HEK293 (cell line): ENCODE measurements around the gene GCH1.

Source experiments
- BCL11A ChIP-seq: fragments of 450-650 bp; formaldehyde crosslinking; IDR thresholded peaks from 2 replicates; pipeline ENCODE4 v1.5.1; 2016; ENCODE audit warnings: low read depth, missing biosample characterization, missing genetic modification characterization
- GLI4 ChIP-seq: fragments of 450-650 bp; formaldehyde crosslinking; IDR thresholded peaks from 2 replicates; pipeline ENCODE4 v1.5.1; 2016; ENCODE audit warnings: missing biosample characterization, missing genetic modification characterization
- GLIS2 ChIP-seq: fragments of 450-650 bp; formaldehyde crosslinking; IDR thresholded peaks from 2 replicates; pipeline ENCODE4 v1.5.1; 2016; ENCODE audit warnings: missing biosample characterization, missing genetic modification characterization
- YY2 ChIP-seq: fragments of 450-650 bp; formaldehyde crosslinking; IDR thresholded peaks from 2 replicates; pipeline ENCODE4 v1.5.1; 2016; ENCODE audit warnings: missing biosample characterization, missing genetic modification characterization
- ZFHX2 ChIP-seq: fragments of 450-650 bp; formaldehyde crosslinking; conservative IDR thresholded peaks from 2 replicates; pipeline ENCODE4 v1.5.1; 2016; ENCODE audit warnings: missing biosample characterization, missing genetic modification characterization
- ZFP37 ChIP-seq: fragments of 450-650 bp; formaldehyde crosslinking; IDR thresholded peaks from 2 replicates; pipeline ENCODE4 v1.5.1; 2016; ENCODE audit warnings: missing biosample characterization, missing genetic modification characterization
- ZNF112 ChIP-seq: fragments of 450-650 bp; formaldehyde crosslinking; IDR thresholded peaks from 2 replicates; pipeline ENCODE4 v1.5.0; 2017; ENCODE audit warnings: missing biosample characterization, missing genetic modification characterization
- ZNF157 ChIP-seq: fragments of 450-650 bp; formaldehyde crosslinking; IDR thresholded peaks from 2 replicates; pipeline ENCODE4 v1.5.1; 2016; ENCODE audit warnings: missing biosample characterization, missing genetic modification characterization
- ZNF292 ChIP-seq: fragments of 450-650 bp; formaldehyde crosslinking; IDR thresholded peaks from 2 replicates; pipeline ENCODE4 v1.5.1; 2016; ENCODE audit warnings: low read depth, missing biosample characterization, missing genetic modification characterization, borderline replicate concordance
- ZNF423 ChIP-seq: fragments of 450-650 bp; formaldehyde crosslinking; IDR thresholded peaks from 2 replicates; pipeline ENCODE4 v1.5.1; 2016; ENCODE audit warnings: missing biosample characterization, missing genetic modification characterization
- ZNF521 ChIP-seq: fragments of 450-650 bp; formaldehyde crosslinking; IDR thresholded peaks from 2 replicates; pipeline ENCODE4 v1.5.1; 2017; ENCODE audit warnings: missing biosample characterization, mild to moderate bottlenecking, missing genetic modification characterization
- ZNF529 ChIP-seq: fragments of 450-650 bp; formaldehyde crosslinking; IDR thresholded peaks from 2 replicates; pipeline ENCODE4 v1.5.1; 2017; ENCODE audit warnings: missing genetic modification characterization, missing biosample characterization; ENCODE audit not compliant: insufficient replicate concordance
- ZNF560 ChIP-seq: fragments of 450-650 bp; formaldehyde crosslinking; IDR thresholded peaks from 2 replicates; pipeline ENCODE4 v1.5.1; 2017; ENCODE audit warnings: missing biosample characterization, missing genetic modification characterization, borderline replicate concordance
- ZNF624 ChIP-seq: fragments of 450-650 bp; formaldehyde crosslinking; IDR thresholded peaks from 2 replicates; pipeline ENCODE4 v1.5.1; 2017; ENCODE audit warnings: missing biosample characterization, missing genetic modification characterization
- ZNF658 ChIP-seq: fragments of 450-650 bp; formaldehyde crosslinking; IDR thresholded peaks from 2 replicates; pipeline ENCODE4; 2016; ENCODE audit warnings: missing biosample characterization, missing genetic modification characterization
- ZNF670 ChIP-seq: fragments of 450-650 bp; formaldehyde crosslinking; IDR thresholded peaks from 2 replicates; pipeline ENCODE4 v1.5.1; 2016; ENCODE audit warnings: missing biosample characterization, missing genetic modification characterization, low read depth
- ZXDB ChIP-seq: fragments of 450-650 bp; formaldehyde crosslinking; IDR thresholded peaks from 2 replicates; pipeline ENCODE4 v1.5.1; 2016; ENCODE audit warnings: missing biosample characterization, missing genetic modification characterization
- TF ChIP-seq, protein P1 (sequence below): fragments of 450-650 bp; formaldehyde crosslinking; IDR thresholded peaks from 2 replicates; pipeline ENCODE4 v1.5.1; 2016; ENCODE audit warnings: missing biosample characterization, missing genetic modification characterization
- TF ChIP-seq, protein P2 (sequence below): fragments of 450-650 bp; formaldehyde crosslinking; IDR thresholded peaks from 2 replicates; pipeline ENCODE4 v1.5.1; 2016; ENCODE audit warnings: missing biosample characterization, missing genetic modification characterization
- TF ChIP-seq, protein P3 (sequence below): fragments of 450-650 bp; formaldehyde crosslinking; conservative IDR thresholded peaks from 2 replicates; pipeline ENCODE4 v1.5.1; 2016; ENCODE audit warnings: low read depth, missing biosample characterization, missing genetic modification characterization

Gene GCH1

DNA sequence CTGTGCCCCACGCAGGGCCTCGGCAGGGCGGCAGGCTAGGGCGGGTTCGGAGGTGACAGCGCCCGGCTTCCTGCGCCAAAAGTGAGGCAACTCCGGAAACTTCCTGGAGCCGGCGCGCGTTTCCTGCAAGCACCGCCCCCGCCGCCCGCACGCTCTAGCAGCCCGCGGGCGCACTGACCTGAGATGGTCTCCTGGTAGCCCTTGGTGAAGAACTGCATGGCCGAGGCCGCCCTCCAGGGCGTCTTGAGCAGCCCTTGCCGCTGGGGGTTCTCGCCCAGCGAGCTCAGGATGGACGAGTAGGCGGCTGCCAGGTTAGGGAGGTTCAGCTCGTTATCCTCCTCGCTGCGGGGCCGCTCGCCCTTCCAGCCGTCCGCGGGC lies 494 bp downstream of the GCH1 start (continued):
- TF ChIP-seq ZNF529 (no peak), ZNF157 (tag by site-specific recombination) (no peak), ZNF658 (tag by site-specific recombination) (no peak), ZNF670 (tag by site-specific recombination) (no peak), ZNF112 (tag by site-specific recombination) (no peak), YY2 (tag by site-specific recombination) (no peak), ZNF521 (tag by site-specific recombination) (no peak), ZNF624 (no peak), ZXDB (tag by site-specific recombination) (0 out of 2 replicates have a peak, but pooled peaks have one; percentile 23), GLI4 (tag by site-specific recombination) (no peak), ZFP37 (tag by site-specific recombination) (no peak), ZNF423 (no peak; the same call in none of the 2 replicates), BCL11A (tag by site-specific recombination) (no peak), ZNF560 (tag by site-specific recombination) (no peak), ZNF292 (tag by site-specific recombination) (no peak), GLIS2 (tag by site-specific recombination) (0 out of 2 replicates have a peak, but pooled peaks have one; percentile 3), ZFHX2 (peak; percentile 83)
- TF ChIP-seq, protein P1, sequence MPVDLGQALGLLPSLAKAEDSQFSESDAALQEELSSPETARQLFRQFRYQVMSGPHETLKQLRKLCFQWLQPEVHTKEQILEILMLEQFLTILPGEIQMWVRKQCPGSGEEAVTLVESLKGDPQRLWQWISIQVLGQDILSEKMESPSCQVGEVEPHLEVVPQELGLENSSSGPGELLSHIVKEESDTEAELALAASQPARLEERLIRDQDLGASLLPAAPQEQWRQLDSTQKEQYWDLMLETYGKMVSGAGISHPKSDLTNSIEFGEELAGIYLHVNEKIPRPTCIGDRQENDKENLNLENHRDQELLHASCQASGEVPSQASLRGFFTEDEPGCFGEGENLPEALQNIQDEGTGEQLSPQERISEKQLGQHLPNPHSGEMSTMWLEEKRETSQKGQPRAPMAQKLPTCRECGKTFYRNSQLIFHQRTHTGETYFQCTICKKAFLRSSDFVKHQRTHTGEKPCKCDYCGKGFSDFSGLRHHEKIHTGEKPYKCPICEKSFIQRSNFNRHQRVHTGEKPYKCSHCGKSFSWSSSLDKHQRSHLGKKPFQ (tag by site-specific recombination): no peak
- TF ChIP-seq, protein P2, sequence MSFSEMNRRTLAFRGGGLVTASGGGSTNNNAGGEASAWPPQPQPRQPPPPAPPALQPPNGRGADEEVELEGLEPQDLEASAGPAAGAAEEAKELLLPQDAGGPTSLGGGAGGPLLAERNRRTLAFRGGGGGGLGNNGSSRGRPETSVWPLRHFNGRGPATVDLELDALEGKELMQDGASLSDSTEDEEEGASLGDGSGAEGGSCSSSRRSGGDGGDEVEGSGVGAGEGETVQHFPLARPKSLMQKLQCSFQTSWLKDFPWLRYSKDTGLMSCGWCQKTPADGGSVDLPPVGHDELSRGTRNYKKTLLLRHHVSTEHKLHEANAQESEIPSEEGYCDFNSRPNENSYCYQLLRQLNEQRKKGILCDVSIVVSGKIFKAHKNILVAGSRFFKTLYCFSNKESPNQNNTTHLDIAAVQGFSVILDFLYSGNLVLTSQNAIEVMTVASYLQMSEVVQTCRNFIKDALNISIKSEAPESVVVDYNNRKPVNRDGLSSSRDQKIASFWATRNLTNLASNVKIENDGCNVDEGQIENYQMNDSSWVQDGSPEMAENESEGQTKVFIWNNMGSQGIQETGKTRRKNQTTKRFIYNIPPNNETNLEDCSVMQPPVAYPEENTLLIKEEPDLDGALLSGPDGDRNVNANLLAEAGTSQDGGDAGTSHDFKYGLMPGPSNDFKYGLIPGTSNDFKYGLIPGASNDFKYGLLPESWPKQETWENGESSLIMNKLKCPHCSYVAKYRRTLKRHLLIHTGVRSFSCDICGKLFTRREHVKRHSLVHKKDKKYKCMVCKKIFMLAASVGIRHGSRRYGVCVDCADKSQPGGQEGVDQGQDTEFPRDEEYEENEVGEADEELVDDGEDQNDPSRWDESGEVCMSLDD (tag by site-specific recombination): no peak
- TF ChIP-seq, protein P3, sequence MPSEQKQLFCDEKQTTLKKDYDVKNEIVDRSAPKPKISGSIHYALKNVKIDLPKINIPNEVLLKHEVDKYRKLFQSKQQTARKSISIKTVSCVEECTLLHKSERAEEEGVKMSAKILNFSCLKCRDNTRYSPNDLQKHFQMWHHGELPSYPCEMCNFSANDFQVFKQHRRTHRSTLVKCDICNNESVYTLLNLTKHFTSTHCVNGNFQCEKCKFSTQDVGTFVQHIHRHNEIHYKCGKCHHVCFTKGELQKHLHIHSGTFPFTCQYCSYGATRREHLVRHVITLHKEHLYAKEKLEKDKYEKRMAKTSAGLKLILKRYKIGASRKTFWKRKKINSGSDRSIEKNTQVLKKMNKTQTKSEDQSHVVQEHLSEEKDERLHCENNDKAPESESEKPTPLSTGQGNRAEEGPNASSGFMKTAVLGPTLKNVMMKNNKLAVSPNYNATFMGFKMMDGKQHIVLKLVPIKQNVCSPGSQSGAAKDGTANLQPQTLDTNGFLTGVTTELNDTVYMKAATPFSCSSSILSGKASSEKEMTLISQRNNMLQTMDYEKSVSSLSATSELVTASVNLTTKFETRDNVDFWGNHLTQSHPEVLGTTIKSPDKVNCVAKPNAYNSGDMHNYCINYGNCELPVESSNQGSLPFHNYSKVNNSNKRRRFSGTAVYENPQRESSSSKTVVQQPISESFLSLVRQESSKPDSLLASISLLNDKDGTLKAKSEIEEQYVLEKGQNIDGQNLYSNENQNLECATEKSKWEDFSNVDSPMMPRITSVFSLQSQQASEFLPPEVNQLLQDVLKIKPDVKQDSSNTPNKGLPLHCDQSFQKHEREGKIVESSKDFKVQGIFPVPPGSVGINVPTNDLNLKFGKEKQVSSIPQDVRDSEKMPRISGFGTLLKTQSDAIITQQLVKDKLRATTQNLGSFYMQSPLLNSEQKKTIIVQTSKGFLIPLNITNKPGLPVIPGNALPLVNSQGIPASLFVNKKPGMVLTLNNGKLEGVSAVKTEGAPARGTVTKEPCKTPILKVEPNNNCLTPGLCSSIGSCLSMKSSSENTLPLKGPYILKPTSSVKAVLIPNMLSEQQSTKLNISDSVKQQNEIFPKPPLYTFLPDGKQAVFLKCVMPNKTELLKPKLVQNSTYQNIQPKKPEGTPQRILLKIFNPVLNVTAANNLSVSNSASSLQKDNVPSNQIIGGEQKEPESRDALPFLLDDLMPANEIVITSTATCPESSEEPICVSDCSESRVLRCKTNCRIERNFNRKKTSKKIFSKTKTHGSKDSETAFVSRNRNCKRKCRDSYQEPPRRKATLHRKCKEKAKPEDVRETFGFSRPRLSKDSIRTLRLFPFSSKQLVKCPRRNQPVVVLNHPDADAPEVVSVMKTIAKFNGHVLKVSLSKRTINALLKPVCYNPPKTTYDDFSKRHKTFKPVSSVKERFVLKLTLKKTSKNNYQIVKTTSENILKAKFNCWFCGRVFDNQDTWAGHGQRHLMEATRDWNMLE (tag by site-specific recombination): no peak
